ENCODE data around the gene LYRM7. TPM values are rescaled to one million over a fixed set of nuclear protein-coding genes. Genes with fewer than 3 reads are reported as not detected.

The LYRM7 gene
- total and polyA plus RNA-seq, 2 experiments from 2014 or later = 6.1 to 9.5 TPM

DNA sequence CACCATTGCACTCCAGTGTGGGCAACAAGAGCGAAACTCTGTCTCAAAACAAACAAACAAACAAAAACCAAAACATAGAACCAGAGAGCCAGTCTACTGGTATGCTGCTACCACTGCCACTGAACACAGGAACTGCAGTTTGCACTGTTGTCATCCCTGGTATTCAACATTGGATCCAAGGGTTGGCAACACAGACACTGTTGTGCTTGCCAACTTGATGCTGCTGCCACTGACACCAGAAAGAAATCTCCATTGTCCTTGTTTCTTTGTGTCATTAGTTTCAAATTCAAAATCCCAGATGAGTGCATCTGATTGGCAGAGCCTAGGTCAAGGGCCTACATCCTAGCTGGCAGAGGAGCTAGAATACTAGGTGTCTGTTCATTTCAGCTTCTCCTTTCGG lies 21.9 kb upstream of the LYRM7 start:
- Histone ChIP-seq H3K27me3 (no peaks in the 10 kb centered on the region), H3K27ac (no peak overlapping the region), H3K9me2 (replicated peaks; ENCODE audit: insufficient read depth) (no peaks in the 10 kb centered on the region), H2AFZ (no peak overlapping the region), H3K4me3 (no peak overlapping the region), H3K4me2 (no peak overlapping the region), H3K9me3 (ENCODE audit: low read depth) (no peaks in the 10 kb centered on the region), H3K4me1 (ENCODE audit: insufficient read depth) (no peaks in the 10 kb centered on the region), H3K36me3 (replicated peaks; ENCODE audit: insufficient read depth, low read depth) (no peaks in the 10 kb centered on the region), H3K79me2 (no peaks in the 10 kb centered on the region), H4K20me1 (ENCODE audit: insufficient read depth, poor library complexity, severe bottlenecking) (no peaks in the 10 kb centered on the region)
- TF ChIP-seq EZH2 (IDR thresholded peaks at IDR 0.05; ENCODE audit: borderline replicate concordance) (no peak), EZH2phosphoT487 (IDR thresholded peaks at IDR 0.05; ENCODE audit: low read depth, severe bottlenecking, unreplicated experiment) (no peak)
- TF ChIP-seq, protein P1, sequence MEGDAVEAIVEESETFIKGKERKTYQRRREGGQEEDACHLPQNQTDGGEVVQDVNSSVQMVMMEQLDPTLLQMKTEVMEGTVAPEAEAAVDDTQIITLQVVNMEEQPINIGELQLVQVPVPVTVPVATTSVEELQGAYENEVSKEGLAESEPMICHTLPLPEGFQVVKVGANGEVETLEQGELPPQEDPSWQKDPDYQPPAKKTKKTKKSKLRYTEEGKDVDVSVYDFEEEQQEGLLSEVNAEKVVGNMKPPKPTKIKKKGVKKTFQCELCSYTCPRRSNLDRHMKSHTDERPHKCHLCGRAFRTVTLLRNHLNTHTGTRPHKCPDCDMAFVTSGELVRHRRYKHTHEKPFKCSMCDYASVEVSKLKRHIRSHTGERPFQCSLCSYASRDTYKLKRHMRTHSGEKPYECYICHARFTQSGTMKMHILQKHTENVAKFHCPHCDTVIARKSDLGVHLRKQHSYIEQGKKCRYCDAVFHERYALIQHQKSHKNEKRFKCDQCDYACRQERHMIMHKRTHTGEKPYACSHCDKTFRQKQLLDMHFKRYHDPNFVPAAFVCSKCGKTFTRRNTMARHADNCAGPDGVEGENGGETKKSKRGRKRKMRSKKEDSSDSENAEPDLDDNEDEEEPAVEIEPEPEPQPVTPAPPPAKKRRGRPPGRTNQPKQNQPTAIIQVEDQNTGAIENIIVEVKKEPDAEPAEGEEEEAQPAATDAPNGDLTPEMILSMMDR (IDR thresholded peaks at IDR 0.05; ENCODE audit: poor library complexity) = no peak
- 54% methylated on average over 2 of the region's 2 CpGs for WGBS (ENCODE audit: low lambda C conversion rate, missing lambda C conversion rate)
- DNase-seq (ENCODE audit: low spot score) = no peak

DNA sequence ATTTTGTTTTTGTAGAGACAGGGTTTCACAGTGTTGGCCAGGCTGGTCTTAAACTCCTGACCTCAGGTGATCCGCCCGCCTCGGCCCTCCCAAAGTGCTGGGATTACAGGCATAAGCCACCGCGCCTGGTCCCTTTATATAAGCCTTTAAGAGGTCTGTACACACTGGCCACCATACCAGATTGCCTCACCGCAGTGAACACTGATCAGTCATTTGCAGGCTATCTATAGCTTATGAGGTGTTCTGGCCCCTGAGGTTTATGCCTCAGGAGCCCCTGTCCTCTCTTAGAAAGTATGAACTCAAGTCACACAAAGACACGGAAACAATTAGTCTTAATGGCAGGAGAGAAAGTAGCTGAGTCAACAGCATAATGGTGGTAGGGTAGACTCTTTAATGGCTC lies 20.3 kb upstream of the LYRM7 start:
- WGBS (ENCODE audit: low lambda C conversion rate, missing lambda C conversion rate) = 75% methylated on average over 7 of the region's 7 CpGs

GRCh38 chr5:131151216-131151615 lies 19.5 kb upstream of the LYRM7 start:
- H3K27me3 ChIP-seq = no peaks in the 10 kb centered on the region
- H3K4me2 ChIP-seq = no peak overlapping the region
- H3K79me2 ChIP-seq = no peaks in the 10 kb centered on the region
- no peak for DNase-seq (ENCODE audit: low spot score)
- TF ChIP-seq EZH2phosphoT487 (IDR thresholded peaks at IDR 0.05; ENCODE audit: low read depth, severe bottlenecking, unreplicated experiment) = no peak
- TF ChIP-seq, protein P1 (IDR thresholded peaks at IDR 0.05; ENCODE audit: poor library complexity) = no peak
- H3K27ac ChIP-seq = no peak overlapping the region
- H2AFZ ChIP-seq = no peak overlapping the region
- no peaks in the 10 kb centered on the region for H3K4me1 ChIP-seq (ENCODE audit: insufficient read depth)
- H3K36me3 ChIP-seq (replicated peaks; ENCODE audit: insufficient read depth, low read depth) = no peaks in the 10 kb centered on the region
- H3K4me3 ChIP-seq = no peak overlapping the region
- no peaks in the 10 kb centered on the region for H4K20me1 ChIP-seq (ENCODE audit: insufficient read depth, poor library complexity, severe bottlenecking)
- H3K9me3 ChIP-seq (ENCODE audit: low read depth) = no peaks in the 10 kb centered on the region
- no peaks in the 10 kb centered on the region for H3K9me2 ChIP-seq (replicated peaks; ENCODE audit: insufficient read depth)
- 88% methylated on average over 4 of the region's 4 CpGs for WGBS (ENCODE audit: low lambda C conversion rate, missing lambda C conversion rate)

More for the DNA sequence above, 20.3 kb upstream of the LYRM7 start:
- Histone ChIP-seq H3K27me3 (no peaks in the 10 kb centered on the region), H3K4me2 (no peak overlapping the region), H3K79me2 (no peaks in the 10 kb centered on the region), H3K4me1 (ENCODE audit: insufficient read depth) (no peaks in the 10 kb centered on the region), H3K36me3 (replicated peaks; ENCODE audit: insufficient read depth, low read depth) (no peaks in the 10 kb centered on the region), H4K20me1 (ENCODE audit: insufficient read depth, poor library complexity, severe bottlenecking) (no peaks in the 10 kb centered on the region), H3K9me3 (ENCODE audit: low read depth) (no peaks in the 10 kb centered on the region), H3K9me2 (replicated peaks; ENCODE audit: insufficient read depth) (no peaks in the 10 kb centered on the region), H3K4me3 (no peak overlapping the region), H3K27ac (no peak overlapping the region), H2AFZ (no peak overlapping the region)
- TF ChIP-seq EZH2phosphoT487 (IDR thresholded peaks at IDR 0.05; ENCODE audit: low read depth, severe bottlenecking, unreplicated experiment) (no peak), EZH2 (IDR thresholded peaks at IDR 0.05; ENCODE audit: borderline replicate concordance) (no peak)
- TF ChIP-seq, protein P1 (IDR thresholded peaks at IDR 0.05; ENCODE audit: poor library complexity) = no peak
- DNase-seq (ENCODE audit: low spot score) = no peak

GRCh38 chr5:131156385-131156784 lies 14.4 kb upstream of the LYRM7 start:
- no peak for DNase-seq (ENCODE audit: low spot score)
- no peaks in the 10 kb centered on the region for H3K9me2 ChIP-seq (replicated peaks; ENCODE audit: insufficient read depth)
- peaks cover 18% of the 10 kb centered on the region for H3K79me2 ChIP-seq
- no peaks in the 10 kb centered on the region for H3K4me1 ChIP-seq (ENCODE audit: insufficient read depth)
- no peaks in the 10 kb centered on the region for H3K27me3 ChIP-seq
- H3K4me3 ChIP-seq = no peak overlapping the region
- H2AFZ ChIP-seq = no peak overlapping the region
- H3K4me2 ChIP-seq = no peak overlapping the region
- H3K27ac ChIP-seq = no peak overlapping the region
- H3K36me3 ChIP-seq (replicated peaks; ENCODE audit: insufficient read depth, low read depth) = peaks cover 4% of the 10 kb centered on the region
- H3K9me3 ChIP-seq (ENCODE audit: low read depth) = no peaks in the 10 kb centered on the region
- TF ChIP-seq, protein P1 (IDR thresholded peaks at IDR 0.05; ENCODE audit: poor library complexity) = no peak
- TF ChIP-seq EZH2 (IDR thresholded peaks at IDR 0.05; ENCODE audit: borderline replicate concordance) (no peak), EZH2phosphoT487 (IDR thresholded peaks at IDR 0.05; ENCODE audit: low read depth, severe bottlenecking, unreplicated experiment) (no peak)
- WGBS (ENCODE audit: low lambda C conversion rate, missing lambda C conversion rate) = 95% methylated on average over 2 of the region's 2 CpGs
- H4K20me1 ChIP-seq (ENCODE audit: insufficient read depth, poor library complexity, severe bottlenecking) = no peaks in the 10 kb centered on the region
